GM18502 (cell line): ENCODE data around the gene TLDC2.
"Not testable (repeated sequence)": the region's sequence is repeated elsewhere in the genome, so short reads cannot be mapped to it uniquely, and the experiment has no call there.

Experiments used
- ATAC-seq: cut with Tn5 transposase; IDR thresholded peaks from one replicate; pipeline ENCODE4 v1.9.1; 2021; ENCODE audit warnings: mild to moderate bottlenecking; ENCODE audit not compliant: unreplicated experiment, poor library complexity

Gene TLDC2

DNA sequence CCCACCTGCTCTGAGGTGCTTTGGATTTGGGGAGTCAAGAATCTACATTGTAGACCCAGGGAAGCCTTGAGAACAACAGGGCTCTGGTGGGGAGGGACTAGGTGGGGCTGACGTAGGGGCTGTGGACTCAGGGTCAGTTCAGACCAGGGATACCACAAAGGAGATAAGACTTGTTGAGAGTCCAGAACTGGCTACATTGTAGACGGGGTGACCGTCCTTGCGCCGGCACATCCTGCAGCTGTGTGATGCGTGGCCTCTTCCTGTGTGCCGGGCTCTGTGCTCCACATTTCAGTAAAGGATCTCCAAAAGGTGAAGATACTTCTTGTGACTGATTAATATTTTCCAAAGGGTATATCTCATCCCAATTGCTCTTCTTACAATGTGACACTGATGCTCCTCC, 9.8 kb upstream of the TLDC2 start:
- ATAC-seq = no peak

DNA sequence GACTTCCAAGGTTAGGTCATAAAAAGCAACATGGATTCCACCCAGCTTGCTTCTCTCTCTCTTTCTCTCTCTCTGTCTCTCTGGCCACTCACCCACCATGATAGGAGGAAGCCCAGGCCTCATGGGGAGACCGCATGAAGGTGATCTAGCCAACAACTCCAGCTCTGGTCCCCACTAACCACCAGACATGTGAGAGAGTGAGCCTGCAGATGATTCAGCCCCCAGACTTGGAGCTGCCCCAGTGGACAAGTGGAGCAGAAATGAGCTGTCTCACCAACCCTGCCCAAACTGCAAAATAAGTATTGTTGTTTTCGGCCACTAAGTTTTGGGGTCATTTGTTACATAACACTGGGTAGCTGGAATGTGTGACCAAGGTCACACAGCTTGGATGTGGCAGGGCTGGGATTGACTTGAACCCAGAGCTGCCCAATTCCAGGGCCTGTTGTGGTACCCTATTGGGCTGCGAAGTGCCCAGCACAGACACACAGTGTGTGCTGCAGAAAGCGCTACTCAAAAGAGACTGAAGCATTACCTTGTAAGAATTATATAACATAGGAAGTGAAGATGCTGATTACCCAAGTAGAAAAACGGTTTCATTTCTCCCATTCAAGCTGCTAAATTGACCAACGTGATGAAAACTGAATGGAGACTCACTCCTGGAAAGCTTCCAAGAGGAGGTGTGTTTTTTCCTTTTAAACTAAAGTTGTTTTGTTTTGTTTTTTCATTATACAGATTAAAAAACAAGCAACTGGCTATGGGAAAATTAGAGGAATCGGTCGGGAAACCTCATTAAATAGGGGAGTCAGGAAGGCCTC, 9.1 kb upstream of the TLDC2 start:
- ATAC-seq = no peak

DNA sequence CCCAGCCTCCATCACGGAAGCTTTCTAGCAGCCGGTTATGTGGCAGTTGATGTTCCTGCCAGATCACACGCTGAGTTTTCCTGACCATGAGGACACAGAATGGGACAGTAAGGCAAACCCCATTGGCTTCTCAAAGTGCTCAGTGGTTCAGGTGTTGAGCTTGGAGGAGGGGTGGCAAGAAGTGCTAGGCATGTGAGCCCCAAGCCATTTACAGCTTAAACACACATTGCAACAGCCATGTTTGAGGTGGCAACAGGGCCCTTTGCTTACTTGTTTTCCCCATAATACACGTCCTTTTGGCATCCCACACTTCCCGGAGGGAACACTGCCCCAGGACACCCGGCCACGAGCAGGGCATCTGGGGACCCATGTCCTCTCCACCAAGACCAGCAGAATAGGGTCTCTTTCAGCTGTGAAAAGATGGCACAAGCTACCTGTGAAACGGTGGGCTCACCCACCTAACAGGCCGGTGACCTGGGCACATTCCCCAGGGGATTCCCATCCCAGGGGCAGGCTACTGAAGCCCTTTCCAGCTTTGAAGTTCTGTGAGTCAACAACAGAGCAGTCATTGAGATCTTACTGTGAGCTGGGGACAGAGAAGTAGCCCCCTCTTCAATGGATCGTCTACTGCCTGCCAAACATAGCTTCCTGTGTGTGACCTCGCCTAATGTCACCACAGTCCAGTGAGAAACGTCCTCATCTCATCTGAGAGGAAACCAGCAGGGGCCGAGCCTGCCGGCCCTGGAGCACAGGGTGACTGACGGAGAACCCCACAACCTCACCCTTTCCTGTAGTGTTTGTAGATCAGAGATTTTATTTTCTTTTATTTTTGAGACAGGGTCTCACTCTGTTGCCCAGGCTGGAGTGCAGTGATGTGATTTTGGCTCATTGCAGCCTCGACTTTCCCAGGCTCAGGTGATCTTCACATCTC, 4.0 kb upstream of the TLDC2 start:
- no peak for ATAC-seq

DNA sequence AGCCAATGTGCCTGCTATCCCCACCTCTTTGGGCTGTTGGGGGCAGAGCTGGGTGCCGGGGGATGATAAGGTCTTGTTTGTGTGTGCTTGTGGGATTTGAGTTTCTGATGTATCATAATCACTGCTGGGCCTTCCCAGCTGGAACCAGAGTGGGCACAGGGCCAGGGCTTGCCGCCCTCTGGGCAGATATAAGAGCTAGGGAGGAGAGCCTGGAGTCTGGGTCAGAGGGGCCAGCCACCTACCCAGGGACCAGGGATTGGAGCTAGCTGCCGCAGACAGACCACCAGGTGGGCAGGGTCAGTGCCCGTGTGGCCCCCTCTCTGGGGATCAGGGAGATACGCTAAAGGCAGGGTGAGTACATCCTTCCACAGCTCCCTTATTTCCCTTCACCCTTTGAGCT, 3.1 kb upstream of the TLDC2 start:
- no peak for ATAC-seq

DNA sequence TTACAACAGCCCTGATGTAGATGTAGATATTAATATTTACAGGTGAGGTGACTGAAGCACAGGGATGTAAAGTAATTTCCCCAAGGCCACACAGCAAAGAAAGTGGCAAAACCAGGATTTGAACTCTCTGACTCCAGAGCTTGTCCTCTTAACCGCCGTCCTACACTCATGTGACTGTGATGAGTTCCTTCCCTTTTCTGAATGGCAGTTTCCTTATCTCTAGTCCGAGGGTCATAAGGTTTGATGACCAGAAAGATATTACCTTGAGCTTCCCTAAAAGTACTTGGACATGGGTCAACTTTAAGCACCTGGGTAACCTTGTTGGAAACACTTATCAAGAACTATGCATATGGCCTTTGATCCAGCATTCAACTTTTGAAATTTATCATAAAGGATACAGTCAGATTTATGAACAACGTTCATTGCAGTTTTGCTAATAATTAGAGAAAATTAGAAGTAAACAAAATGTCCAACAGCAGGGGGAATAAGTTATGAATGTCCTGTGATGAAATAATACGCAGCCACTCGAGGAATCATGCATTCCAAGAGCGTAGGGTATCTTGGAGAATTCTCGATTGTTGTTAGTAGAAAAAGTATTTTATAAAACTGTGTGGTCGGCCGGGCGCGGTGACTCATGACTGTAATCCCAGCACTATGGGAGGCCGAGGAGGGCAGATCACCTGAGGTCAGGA, 2.3 kb upstream of the TLDC2 start:
- no peak for ATAC-seq

DNA sequence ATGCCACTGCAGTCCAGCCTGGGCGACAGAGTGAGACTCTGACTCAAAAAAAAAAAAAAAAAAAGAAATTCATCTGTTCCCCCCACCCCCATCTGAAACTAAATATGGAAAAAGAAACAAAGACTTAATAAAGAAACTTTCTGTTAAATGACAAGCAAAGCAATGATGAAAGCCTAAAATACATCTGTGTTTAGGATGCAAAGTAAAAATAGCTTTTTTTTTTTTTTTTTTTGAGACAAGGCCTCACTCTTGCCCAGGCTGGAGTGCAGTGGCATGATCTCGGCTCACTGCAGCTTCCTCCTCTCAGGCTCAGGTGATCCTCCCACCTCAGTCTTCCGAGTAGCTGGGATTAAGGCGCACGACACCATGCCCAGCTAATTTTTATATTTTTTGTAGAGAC, 845 bp upstream of the TLDC2 start:
- not testable (repeated sequence) for ATAC-seq

DNA sequence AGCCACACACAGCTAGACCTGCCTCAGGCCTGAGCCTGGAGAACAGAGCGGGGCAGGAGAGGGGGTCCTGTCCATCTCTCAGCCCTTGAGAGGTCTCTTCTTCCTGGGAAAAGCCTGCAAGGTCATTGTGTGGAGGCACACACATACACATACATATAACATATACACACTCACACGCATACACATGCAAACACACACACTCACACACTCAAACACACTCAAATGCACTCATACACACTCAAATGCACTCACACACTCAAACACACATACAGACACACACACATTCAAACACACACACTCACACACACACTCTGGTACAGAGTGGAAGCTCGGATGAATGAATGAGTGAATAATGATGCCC, 515 bp downstream of the TLDC2 start:
- ATAC-seq = no peak

DNA sequence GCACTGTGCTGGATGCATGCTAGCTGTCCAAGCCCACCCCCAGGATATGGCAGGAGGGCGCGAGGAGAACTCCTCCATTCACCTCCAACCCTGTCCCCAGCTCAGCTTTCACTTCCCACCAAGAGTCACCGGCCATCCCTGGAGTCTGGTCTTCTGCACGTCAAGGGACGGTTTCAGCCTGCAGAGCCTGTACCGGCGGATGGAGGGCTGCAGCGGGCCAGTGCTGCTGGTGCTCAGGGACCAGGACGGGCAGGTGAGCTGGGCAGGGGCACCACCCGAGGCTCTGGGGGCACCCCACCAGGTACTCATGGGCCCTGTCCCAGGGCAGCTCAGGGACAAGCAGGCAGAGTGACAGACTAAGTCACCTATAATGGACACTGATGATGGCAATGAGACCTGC, 3.0 kb downstream of the TLDC2 start:
- no peak for ATAC-seq

DNA sequence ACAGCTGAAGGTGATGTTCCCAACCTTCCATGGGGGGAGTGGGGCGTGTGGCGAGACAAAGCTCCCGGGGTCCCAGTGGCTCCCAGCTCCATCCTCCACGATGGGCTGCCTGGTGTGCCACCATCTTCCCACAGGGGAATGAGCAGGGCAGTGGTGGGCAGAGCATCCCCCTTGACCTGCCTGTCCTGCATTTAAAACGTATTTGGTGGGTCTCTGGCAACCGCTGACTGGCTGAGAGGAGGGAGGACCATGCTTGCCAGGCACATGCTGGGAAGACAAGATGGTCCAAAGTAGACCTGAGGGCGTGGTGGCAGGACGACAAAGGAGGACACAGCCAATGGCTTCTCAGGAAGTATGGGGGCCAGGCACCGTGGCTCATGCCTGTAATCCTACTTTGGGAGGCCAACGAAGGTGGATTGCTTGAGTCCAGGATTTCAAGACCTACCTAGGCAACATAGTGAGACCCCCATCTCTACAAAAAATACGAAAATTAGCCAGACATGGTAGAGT, 4.9 kb downstream of the TLDC2 start:
- ATAC-seq = no peak

DNA sequence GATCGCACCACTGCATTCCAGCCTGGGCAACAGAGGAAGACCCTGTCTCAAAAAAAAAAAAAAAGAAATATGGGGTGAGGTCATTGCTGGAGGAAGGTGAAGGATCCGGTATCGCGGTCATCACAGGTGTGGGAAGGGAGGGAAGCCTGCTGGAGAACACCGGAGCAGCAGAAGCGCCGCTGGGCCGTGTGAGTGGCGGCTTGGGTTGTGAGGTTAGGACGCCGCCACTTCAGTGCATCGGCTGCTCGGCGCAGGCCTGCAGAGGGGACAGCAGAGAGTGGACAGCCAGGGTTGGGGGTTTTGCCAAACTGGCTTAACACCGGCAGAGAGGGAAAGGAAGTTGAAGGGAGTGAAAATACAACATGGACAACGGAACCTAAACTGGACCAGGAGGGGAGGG, 5.4 kb downstream of the TLDC2 start:
- no peak for ATAC-seq

DNA sequence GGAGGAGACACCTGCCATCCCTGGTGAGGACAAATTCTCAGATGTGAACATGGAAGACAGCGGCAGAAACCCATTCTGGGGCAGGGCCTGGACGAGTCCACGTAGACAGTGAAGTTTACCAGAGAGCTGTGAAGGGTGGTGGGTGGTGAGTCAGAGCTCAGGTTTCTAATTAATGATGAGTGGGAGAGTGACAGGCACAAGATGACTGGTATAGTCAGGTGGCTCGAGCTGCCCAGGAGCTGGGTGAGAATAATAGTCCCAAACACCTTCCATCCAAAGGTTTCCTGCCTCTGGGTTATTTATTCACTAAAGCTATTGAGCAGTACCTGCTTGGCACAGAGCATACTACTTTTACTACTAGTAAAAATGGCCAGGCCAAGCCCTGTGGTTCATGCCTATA, 6.0 kb downstream of the TLDC2 start:
- ATAC-seq = no peak

DNA sequence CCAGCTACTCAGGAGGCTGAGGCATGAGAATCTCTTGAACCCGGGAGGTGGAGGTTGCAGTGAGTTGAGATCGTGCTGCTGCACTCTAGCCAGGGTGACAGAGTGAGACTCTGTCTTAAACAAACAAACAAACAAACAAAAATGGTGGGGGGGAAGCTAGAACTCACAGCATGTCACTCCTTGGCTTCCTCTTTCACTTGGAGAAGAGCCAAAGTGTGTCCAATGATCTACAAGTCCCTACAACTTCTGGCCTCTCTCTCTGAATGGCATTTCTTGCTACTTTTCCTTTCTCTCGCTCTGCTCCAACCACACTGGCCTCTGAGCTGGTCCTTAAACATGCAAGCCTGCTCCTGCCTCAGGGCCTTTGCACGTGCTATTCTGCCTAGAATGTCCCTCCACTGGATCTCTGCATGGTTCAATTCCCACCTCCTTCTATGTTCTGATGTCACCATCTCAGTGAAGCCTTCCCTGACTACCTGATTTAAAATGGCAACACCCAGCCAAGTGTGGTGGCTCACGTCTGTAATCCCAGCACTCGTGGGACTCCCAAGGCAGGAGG, 8.1 kb downstream of the TLDC2 start:
- no peak for ATAC-seq

DNA sequence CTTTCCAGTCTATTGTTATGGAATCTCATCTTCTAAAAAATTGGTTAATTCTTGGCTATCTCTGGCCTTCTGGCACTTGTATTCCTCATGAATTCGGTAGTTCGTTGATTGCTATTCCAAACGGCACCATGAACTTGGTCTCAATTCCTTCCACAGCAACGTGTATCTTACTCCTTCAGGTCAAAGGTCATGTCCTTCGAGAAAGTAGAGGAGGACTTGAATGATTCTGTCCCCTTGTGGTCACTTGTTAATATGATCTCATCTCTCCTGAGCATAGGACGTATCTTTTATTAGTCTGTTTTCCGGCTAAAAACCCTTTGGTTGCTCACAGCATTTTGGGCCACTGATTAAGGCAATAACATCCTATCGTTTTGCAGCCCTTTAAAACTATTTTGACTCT, 9.4 kb downstream of the TLDC2 start:
- no peak for ATAC-seq

DNA sequence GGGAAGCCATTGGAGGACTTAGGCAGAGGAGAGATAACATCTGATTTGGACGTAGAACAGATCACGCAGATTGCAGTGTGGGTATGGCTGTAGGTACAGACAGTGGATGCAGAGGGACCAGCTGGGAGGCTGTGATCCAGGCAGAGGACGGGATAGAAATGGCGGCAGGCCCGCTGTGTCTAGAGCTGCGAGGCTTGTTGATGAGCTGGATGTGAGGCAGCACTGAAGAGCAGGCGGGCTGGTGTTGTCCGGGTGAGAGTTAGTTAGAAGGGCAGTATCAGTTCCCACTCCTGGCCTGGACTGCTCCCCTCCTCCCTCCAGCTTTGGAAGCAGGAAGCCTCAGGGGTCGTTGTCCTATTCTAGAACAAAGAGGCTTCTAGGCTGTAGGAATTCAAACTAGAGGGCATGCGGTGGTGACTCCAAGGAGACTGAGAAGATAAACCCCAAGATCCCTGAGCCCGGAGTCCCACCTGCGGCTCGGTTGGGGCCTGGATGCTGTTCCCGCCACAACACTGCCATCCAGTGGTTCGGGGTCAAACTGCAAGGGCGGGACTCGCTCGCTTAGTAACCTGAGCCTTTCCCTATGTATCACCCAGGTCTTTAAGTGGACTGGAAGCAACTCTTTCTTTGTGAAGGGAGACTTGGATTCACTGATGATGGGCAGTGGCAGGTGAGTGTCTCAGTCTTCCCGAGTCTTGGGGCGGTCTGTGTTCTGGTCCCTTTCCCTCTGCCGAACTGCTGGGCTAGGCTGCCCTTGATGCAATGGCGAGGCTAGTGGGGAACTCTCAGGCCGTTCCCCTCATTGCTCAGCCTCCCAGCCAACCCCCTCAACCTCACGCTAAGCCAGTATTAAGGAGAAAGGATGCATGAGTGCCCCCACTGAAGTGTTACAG, 11.2 kb downstream of the TLDC2 start:
- ATAC-seq = no peak

DNA sequence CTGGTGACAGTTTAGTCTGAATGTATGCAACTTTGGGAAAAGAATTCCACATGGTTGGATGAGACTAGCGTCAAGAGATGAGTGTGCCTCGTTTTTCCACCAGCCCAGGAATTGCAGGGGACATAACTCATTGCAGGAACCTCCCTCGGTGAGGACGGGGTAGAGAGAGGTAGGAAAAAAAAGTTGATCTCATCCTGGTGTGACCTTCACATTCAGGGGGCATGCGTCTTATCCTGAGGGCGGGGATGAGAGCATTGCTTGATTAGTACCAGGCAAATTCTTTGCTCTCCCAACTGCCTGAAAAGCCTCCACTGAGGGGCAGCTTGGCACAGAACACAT, 11.8 kb downstream of the TLDC2 start:
- ATAC-seq = no peak

DNA sequence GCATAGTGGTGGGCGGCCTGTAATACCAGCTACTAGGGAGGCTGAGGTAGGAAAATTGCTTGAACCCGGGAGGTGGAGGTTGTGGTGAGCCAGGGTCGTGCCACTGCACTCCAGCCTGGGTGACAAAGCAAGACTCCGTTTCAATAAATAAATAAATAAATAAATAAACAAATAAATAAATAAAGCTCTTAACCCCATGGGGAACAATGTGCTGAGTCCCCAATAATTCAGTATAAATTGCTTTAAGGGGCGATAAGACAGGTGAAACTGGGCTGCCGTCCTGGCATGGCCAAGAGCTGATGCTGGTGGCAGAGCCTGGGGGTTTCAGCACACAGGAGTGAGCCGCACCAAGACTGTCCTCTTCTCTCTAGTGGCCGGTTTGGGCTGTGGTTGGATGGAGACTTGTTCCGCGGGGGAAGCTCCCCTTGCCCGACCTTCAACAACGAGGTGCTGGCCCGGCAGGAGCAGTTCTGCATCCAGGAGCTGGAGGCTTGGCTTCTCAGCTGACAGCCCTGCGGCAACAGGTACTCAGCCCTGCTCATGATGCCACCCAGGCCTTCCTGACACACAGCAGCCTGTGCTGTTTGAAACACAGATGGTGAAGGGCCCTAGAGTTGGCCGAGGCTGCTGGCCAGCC, 13.1 kb downstream of the TLDC2 start:
- ATAC-seq = no peak

DNA sequence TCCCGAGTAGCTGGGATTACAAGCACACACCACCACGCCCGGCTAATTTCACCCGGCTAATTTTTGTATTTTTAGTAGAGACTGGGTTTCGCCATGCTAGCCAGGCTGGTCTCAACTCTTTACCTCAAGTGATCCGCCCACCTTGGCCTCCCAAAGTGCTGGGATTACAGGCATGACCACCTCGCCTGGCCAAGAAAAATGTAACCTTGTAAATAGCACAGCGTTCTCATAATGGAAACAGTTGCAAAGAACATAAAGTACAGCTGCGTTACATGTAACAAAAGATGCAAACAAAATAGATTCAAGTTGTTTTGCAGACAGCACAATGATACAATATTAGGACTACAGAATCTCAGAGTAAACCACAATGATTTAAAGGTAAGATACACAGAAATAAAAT, 14.6 kb downstream of the TLDC2 start:
- ATAC-seq = no peak

DNA sequence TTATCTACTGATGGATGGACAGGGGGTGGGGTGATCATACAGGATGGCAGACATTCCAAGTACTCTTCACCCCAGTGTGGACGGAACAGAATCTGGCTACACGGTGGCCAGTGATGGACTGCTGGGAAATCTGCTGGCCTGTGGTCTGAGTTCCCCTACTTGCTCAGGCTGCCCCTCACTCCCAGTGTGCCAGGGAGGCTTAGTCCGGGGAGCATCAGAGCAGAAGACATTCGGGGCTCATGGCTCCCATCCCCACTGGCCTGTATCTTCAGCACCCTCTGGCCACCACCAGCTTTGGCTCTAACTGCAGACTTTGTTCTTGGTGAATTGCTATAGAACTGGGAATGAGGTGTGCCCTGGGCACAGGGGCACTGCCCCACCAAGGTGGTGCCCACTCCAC, 15.3 kb downstream of the TLDC2 start:
- no peak for ATAC-seq

DNA sequence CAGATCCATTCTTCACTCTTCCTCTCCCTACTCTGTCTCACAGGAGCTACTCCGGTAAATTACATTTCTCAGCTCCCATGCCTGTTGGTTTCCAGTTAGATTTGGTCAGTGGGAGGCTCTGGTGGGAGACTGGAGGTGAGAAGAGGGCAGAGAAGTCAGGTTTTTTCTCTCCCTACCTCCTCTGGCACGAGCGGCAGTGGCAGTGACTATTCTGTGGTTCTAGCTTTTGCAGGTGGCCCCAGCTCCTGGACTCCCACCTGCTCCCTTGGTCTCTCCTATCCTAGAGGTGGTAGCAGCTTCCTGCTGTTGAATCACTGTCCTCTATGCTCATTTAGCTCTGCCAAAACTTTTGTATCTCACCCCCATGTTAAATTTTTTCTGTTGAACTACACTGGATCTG, 17.9 kb downstream of the TLDC2 start:
- no peak for ATAC-seq
